Common myeloid progenitor, CD34-positive (primary cell): ENCODE data around the gene ZNF554.
"Not testable (repeated sequence)": the region's sequence is repeated elsewhere in the genome, so short reads cannot be mapped to it uniquely, and the experiment has no call there.

ENCODE experiments used
- CTCF ChIA-PET: fragments of 350-600 bp; sonication (Branson Sonifier 250); formaldehyde crosslinking; loops from one replicate; lab custom pipeline; 2021; ENCODE audit warnings: antibody characterized with exemption; lab: Charles Lee
- POLR2A ChIA-PET: fragments of 350-600 bp; sonication (Branson Sonifier 250); formaldehyde crosslinking; loops from one replicate; lab custom pipeline; 2021; ENCODE audit warnings: antibody characterized with exemption; lab: Charles Lee
- DNase-seq, 3 donors: peaks; one replicate each; pipeline versions ENCODE4 v3.0.0 to v3.0.0-alpha.2; 2013
- H3K27ac ChIP-seq, 2 experiments: 1 replicate in 1 of 2; 2 replicates in 1 of 2; pipeline ENCODE4 v1.7.0; 2013; ENCODE audit warnings: inconsistent platforms in 2 of 2, low read length in 2 of 2, mild to moderate bottlenecking in 2 of 2, low read depth in 1 of 2, moderate library complexity in 1 of 2; ENCODE audit not compliant: severe bottlenecking in 2 of 2, insufficient read depth in 1 of 2, poor library complexity in 1 of 2
- H3K27me3 ChIP-seq, 5 experiments: replicated peaks in 2 of 5; 1 replicate in 3 of 5; 2 replicates in 2 of 5; pipeline versions ENCODE4 v1.6.1 to v1.7.0; 2013; ENCODE audit warnings: low read length in 4 of 5, mild to moderate bottlenecking in 2 of 5, moderate library complexity in 2 of 5, inconsistent platforms in 1 of 5; ENCODE audit not compliant: insufficient read depth in 5 of 5, control insufficient read depth in 4 of 5
- H3K36me3 ChIP-seq, 4 experiments: 1 replicate in 2 of 4; 2 replicates in 2 of 4; pipeline versions ENCODE4 v1.6.1 to v1.7.0; 2013; ENCODE audit warnings: low read length in 3 of 4, control low read depth in 1 of 4, mild to moderate bottlenecking in 1 of 4; ENCODE audit not compliant: control insufficient read depth in 4 of 4, insufficient read depth in 4 of 4
- H3K4me1 ChIP-seq, 4 experiments: 1 replicate in 3 of 4; 2 replicates in 1 of 4; pipeline versions ENCODE4 v1.6.1 to v1.7.1; 2013; ENCODE audit warnings: low read length in 3 of 4, mild to moderate bottlenecking in 3 of 4, control low read depth in 1 of 4, inconsistent platforms in 1 of 4, moderate library complexity in 1 of 4; ENCODE audit not compliant: control insufficient read depth in 4 of 4, insufficient read depth in 4 of 4; ENCODE audit errors: control extremely low read depth in 1 of 4
- H3K4me3 ChIP-seq, 7 experiments: 1 replicate in 4 of 7; 2 replicates in 3 of 7; pipeline versions ENCODE4 v1.5.1 to v1.7.0; 2013; ENCODE audit warnings: mild to moderate bottlenecking in 7 of 7, low read length in 6 of 7, moderate library complexity in 6 of 7, inconsistent platforms in 2 of 7, low read depth in 2 of 7, control low read depth in 1 of 7; ENCODE audit not compliant: insufficient read depth in 4 of 7, control insufficient read depth in 1 of 7; ENCODE audit errors: extremely low read depth in 1 of 7
- H3K9me3 ChIP-seq, 5 experiments: 1 replicate in 4 of 5; 2 replicates in 1 of 5; pipeline versions ENCODE4 v1.6.1 to v1.7.1; 2013; ENCODE audit warnings: low read length in 4 of 5, mild to moderate bottlenecking in 2 of 5, inconsistent platforms in 1 of 5, low read depth in 1 of 5, moderate library complexity in 1 of 5; ENCODE audit not compliant: control insufficient read depth in 4 of 5, insufficient read depth in 2 of 5; ENCODE audit errors: control extremely low read depth in 1 of 5
- WGBS: methylation state at CpG from one replicate; pipeline ENCODE4 v1.1.5; 2013; ENCODE audit not compliant: insufficient coverage; 5-methylcytosine and 5-hydroxymethylcytosine counted together

The ZNF554 gene

GRCh38 chr19:2816641-2817040 is 3.0 kb upstream of the ZNF554 start:
- Histone ChIP-seq H3K27me3 (no peaks in the 10 kb centered on the region), H3K9me3 (no peaks in the 10 kb centered on the region), H3K4me3 (no peak overlapping the region), H3K4me1 (peaks cover 0 to 8% (median 4%) of the 10 kb centered on the region in 4 experiments), H3K27ac (no peak overlapping the region), H3K36me3 (peaks cover 7 to 29% (median 21%) of the 10 kb centered on the region in 4 experiments)
- no peak for DNase-seq
- POLR2A ChIA-PET = no interaction called here
- 98% methylated on average over 10 of the region's 16 CpGs for WGBS
- CTCF ChIA-PET = no interaction called here

GRCh38 chr19:2817237-2817829 is 2.3 kb upstream of the ZNF554 start:
- CTCF ChIA-PET, POLR2A ChIA-PET, H3K4me3 ChIP-seq, H3K4me1 ChIP-seq, H3K9me3 ChIP-seq, H3K27ac ChIP-seq, H3K27me3 ChIP-seq: not testable (repeated sequence)
- WGBS = 82% methylated on average over 11 of the region's 22 CpGs
- peak in 1 of 3 donors; percentile 32 for DNase-seq
- peaks cover 5 to 22% (median 15%) of the 10 kb centered on the region in 4 experiments for H3K36me3 ChIP-seq

GRCh38 chr19:2820112-2820702 is 539 bp downstream of the ZNF554 start:
- H3K4me1 ChIP-seq = peaks cover 0 to 8% (median 4%) of the 10 kb centered on the region in 4 experiments
- peak overlapping the region; percentile 77 to 90 (median 80) for H3K4me3 ChIP-seq
- ChIA-PET POLR2A (no interaction called here), CTCF (interaction anchor here (1.0 to 2.7 kb wide), 5 partner anchors 13 to 42 kb away, joined by 3 to 7 read pairs (median 5); partner anchors contain the start of gene ZNF555)
- H3K9me3 ChIP-seq = peaks cover 0 to 15% (median 7%) of the 10 kb centered on the region in 5 experiments
- H3K36me3 ChIP-seq = peaks cover 5 to 19% (median 16%) of the 10 kb centered on the region in 4 experiments
- peak; percentile 24 to 56 (median 51) for DNase-seq
- H3K27me3 ChIP-seq = no peaks in the 10 kb centered on the region
- peak overlapping the region; percentile 50 to 74 for H3K27ac ChIP-seq
- 4% methylated on average over 36 of the region's 36 CpGs for WGBS

GRCh38 chr19:2822846-2823245 is 3.2 kb downstream of the ZNF554 start:
- CTCF ChIA-PET = interaction anchor here (1.2 to 2.8 kb wide), 3 partner anchors 12 to 25 kb away, joined by 3 to 12 read pairs (median 4); no protein-coding TSS in a partner anchor

GRCh38 chr19:2823646-2824045 is 4.0 kb downstream of the ZNF554 start:
- 92% methylated on average over 9 of the region's 9 CpGs for WGBS
- POLR2A ChIA-PET = no interaction called here
- CTCF ChIA-PET = interaction anchor here (1.0 to 2.8 kb wide), 4 partner anchors 11 to 127 kb away, joined by 3 to 12 read pairs (median 4); no protein-coding TSS in a partner anchor
- Histone ChIP-seq H3K27ac (no peak overlapping the region), H3K4me3 (no peak overlapping the region), H3K27me3 (no peaks in the 10 kb centered on the region), H3K36me3 (peaks cover 10 to 48% (median 35%) of the 10 kb centered on the region in 4 experiments), H3K9me3 (peaks cover 4 to 32% (median 24%) of the 10 kb centered on the region in 5 experiments), H3K4me1 (peaks cover 0 to 8% (median 4%) of the 10 kb centered on the region in 4 experiments)
- DNase-seq = no peak

More at GRCh38 chr19:2822846-2823245, 3.2 kb downstream of the ZNF554 start:
- Histone ChIP-seq H3K36me3 (peaks cover 7 to 40% (median 29%) of the 10 kb centered on the region in 4 experiments), H3K27me3 (no peaks in the 10 kb centered on the region), H3K27ac (no peak overlapping the region), H3K9me3 (peaks cover 2 to 26% (median 19%) of the 10 kb centered on the region in 5 experiments), H3K4me1 (peaks cover 0 to 8% (median 4%) of the 10 kb centered on the region in 4 experiments), H3K4me3 (no peak overlapping the region)
- POLR2A ChIA-PET = no interaction called here
- WGBS = 100% methylated on average over 3 of the region's 5 CpGs
- no peak for DNase-seq

GRCh38 chr19:2824129-2824528 is 4.5 kb downstream of the ZNF554 start:
- ChIA-PET POLR2A (no interaction called here), CTCF (interaction anchor here (1.0 to 2.8 kb wide), 3 partner anchors 11 to 126 kb away, joined by 3 to 12 read pairs (median 4); no protein-coding TSS in a partner anchor)
- H3K27ac ChIP-seq = no peak overlapping the region
- no peak overlapping the region for H3K4me3 ChIP-seq
- peaks cover 0 to 8% (median 4%) of the 10 kb centered on the region in 4 experiments for H3K4me1 ChIP-seq
- DNase-seq = no peak
- peaks cover 10 to 52% (median 35%) of the 10 kb centered on the region in 4 experiments for H3K36me3 ChIP-seq
- WGBS = 93% methylated on average over 6 of the region's 8 CpGs
- no peaks in the 10 kb centered on the region for H3K27me3 ChIP-seq
- H3K9me3 ChIP-seq = peaks cover 7 to 35% (median 27%) of the 10 kb centered on the region in 5 experiments

GRCh38 chr19:2827022-2827421 is 7.4 kb downstream of the ZNF554 start:
- CTCF ChIA-PET = no interaction called here
- peaks cover 10 to 59% (median 37%) of the 10 kb centered on the region in 4 experiments for H3K36me3 ChIP-seq
- H3K27ac ChIP-seq = no peak overlapping the region
- POLR2A ChIA-PET = no interaction called here
- no peaks in the 10 kb centered on the region for H3K4me1 ChIP-seq
- no peak overlapping the region for H3K4me3 ChIP-seq
- WGBS = 100% methylated on average over 1 of the region's 2 CpGs
- peaks cover 7 to 54% (median 43%) of the 10 kb centered on the region in 5 experiments for H3K9me3 ChIP-seq
- DNase-seq = no peak
- no peaks in the 10 kb centered on the region for H3K27me3 ChIP-seq
